ENCODE results near the gene CDH4. TPM values are rescaled to one million over a fixed set of nuclear protein-coding genes. Genes with fewer than 3 reads are reported as not detected.
"Not testable (repeated sequence)": the region's sequence is repeated elsewhere in the genome, so short reads cannot be mapped to it uniquely, and the experiment has no call there.

Gene CDH4
- total RNA-seq, 1 experiment from 2014 or later, result 25.0 TPM

DNA sequence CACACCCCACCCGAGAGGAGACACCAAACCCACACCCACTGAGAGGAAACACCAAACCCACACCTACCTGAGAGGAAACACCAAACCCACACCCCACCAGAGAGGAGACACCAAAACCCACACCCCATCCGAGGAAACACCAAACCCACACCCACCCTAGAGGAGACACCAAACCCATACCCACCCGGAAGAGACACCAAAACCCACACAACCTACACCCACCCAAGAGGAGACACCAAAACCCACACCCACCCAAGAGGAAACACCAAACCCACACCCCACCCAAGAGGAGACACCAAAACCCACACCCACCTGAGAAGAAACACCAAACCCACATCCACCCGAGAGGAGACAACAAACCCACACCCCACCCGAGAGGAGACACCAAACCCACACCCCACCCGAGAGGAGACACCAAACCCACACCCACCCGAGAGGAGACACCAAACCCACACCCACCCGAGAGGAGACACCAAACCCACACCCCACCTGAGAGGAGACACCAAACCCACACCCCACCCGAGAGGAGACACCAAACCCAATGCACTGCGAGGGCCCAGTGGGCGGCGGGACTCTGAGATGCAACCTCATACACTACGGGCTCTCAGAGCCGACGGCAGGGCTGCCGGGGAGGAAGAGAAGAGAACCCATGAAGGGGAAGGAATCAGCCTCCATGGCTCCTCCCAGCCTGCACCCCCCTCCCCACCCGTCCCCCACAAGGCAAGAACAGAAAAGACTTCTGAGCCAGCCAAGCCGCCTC lies 730.3 kb downstream of the CDH4 start:
- no peak for DNase-seq (ENCODE audit: unreplicated experiment)
- CTCF ChIA-PET, result no interaction called here
- Mint-ChIP-seq H3K27me3 (ENCODE audit: insufficient read depth, unreplicated experiment) (no peaks in the 10 kb centered on the region), H3K27ac (ENCODE audit: low read depth, unreplicated experiment) (no peak overlapping the region), H3K36me3 (ENCODE audit: insufficient read depth, unreplicated experiment) (peaks cover 19% of the 10 kb centered on the region), H3K4me1 (ENCODE audit: insufficient read depth, unreplicated experiment) (no peaks in the 10 kb centered on the region), H3K9me3 (ENCODE audit: unreplicated experiment) (no peaks in the 10 kb centered on the region), H3K4me3 (ENCODE audit: unreplicated experiment) (no peak overlapping the region)
- intact Hi-C loops (cut with micrococcal nuclease), result no loop called here
- no TSS peak for BruUV-seq (replicated peaks)
- TF ChIP-seq, protein P1, sequence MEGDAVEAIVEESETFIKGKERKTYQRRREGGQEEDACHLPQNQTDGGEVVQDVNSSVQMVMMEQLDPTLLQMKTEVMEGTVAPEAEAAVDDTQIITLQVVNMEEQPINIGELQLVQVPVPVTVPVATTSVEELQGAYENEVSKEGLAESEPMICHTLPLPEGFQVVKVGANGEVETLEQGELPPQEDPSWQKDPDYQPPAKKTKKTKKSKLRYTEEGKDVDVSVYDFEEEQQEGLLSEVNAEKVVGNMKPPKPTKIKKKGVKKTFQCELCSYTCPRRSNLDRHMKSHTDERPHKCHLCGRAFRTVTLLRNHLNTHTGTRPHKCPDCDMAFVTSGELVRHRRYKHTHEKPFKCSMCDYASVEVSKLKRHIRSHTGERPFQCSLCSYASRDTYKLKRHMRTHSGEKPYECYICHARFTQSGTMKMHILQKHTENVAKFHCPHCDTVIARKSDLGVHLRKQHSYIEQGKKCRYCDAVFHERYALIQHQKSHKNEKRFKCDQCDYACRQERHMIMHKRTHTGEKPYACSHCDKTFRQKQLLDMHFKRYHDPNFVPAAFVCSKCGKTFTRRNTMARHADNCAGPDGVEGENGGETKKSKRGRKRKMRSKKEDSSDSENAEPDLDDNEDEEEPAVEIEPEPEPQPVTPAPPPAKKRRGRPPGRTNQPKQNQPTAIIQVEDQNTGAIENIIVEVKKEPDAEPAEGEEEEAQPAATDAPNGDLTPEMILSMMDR (IDR thresholded peaks at IDR 0.05; ENCODE audit: unreplicated experiment), result no peak
- POLR2A ChIA-PET, result no interaction called here

DNA sequence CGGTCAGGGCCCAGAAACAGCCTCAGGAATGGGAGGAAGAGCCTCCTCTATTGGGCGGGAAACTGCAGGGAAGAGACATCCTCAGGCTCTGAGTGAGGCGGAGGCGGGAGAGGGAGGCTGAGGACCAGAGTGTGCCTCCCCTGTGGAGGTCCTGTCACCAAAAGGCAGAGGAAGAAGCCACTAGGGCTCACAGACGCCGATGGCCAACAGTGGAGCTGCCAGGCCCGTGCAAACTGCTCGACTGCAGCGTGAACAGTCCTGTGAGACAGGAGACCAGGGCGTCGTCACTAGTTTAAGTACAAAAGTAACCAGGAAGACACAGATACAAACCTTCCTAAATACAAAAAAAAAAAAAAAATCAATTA lies 730.9 kb downstream of the CDH4 start:
- peaks cover 19% of the 10 kb centered on the region for H3K36me3 Mint-ChIP-seq (ENCODE audit: insufficient read depth, unreplicated experiment)
- DNase-seq (ENCODE audit: unreplicated experiment), result no peak
- no TSS peak for BruUV-seq (replicated peaks)
- no peak overlapping the region for H3K27ac Mint-ChIP-seq (ENCODE audit: low read depth, unreplicated experiment)
- H3K9me3 Mint-ChIP-seq (ENCODE audit: unreplicated experiment), result no peaks in the 10 kb centered on the region
- H3K4me1 Mint-ChIP-seq (ENCODE audit: insufficient read depth, unreplicated experiment), result no peaks in the 10 kb centered on the region
- intact Hi-C loops (cut with micrococcal nuclease), result no loop called here
- TF ChIP-seq, protein P1 (IDR thresholded peaks at IDR 0.05; ENCODE audit: unreplicated experiment), result no peak
- H3K4me3 Mint-ChIP-seq (ENCODE audit: unreplicated experiment), result no peak overlapping the region
- CTCF ChIA-PET, result no interaction called here
- no peaks in the 10 kb centered on the region for H3K27me3 Mint-ChIP-seq (ENCODE audit: insufficient read depth, unreplicated experiment)
- POLR2A ChIA-PET, result interaction anchor here (0.6 kb wide), 1 partner anchor 142 kb away, joined by 4 read pairs; no protein-coding TSS in a partner anchor

DNA sequence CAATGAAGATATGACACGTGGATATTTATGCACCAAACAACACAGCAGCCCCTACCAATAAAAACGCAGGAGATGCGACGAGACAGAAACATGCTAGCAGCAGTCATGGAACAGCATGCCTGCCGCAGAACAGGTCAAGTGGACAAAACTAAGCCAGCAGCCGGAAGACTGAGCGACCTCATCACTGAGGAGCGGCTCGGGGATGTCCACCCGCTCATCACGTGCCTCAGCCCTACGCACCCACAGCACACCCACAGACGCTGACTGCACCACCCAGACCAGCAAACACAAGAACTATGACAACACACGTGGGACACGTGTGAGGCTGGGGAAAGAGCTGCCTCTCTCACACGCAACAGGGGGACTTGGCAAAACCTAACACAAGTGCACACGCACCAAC lies 731.9 kb downstream of the CDH4 start:
- no peak for DNase-seq (ENCODE audit: unreplicated experiment)
- no peak overlapping the region for H3K4me3 Mint-ChIP-seq (ENCODE audit: unreplicated experiment)
- BruUV-seq (replicated peaks), result no TSS peak
- H3K36me3 Mint-ChIP-seq (ENCODE audit: insufficient read depth, unreplicated experiment), result peaks cover 28% of the 10 kb centered on the region
- ChIA-PET CTCF (interaction anchor here (0.7 kb wide), 1 partner anchor 27 kb away, joined by 3 read pairs; no protein-coding TSS in a partner anchor), POLR2A (interaction anchor here (0.6 kb wide), 1 partner anchor 734 kb away, joined by 3 read pairs; no protein-coding TSS in a partner anchor)
- TF ChIP-seq, protein P1 (IDR thresholded peaks at IDR 0.05; ENCODE audit: unreplicated experiment), result no peak
- no peaks in the 10 kb centered on the region for H3K9me3 Mint-ChIP-seq (ENCODE audit: unreplicated experiment)
- H3K27me3 Mint-ChIP-seq (ENCODE audit: insufficient read depth, unreplicated experiment), result no peaks in the 10 kb centered on the region
- H3K27ac Mint-ChIP-seq (ENCODE audit: low read depth, unreplicated experiment), result no peak overlapping the region
- H3K4me1 Mint-ChIP-seq (ENCODE audit: insufficient read depth, unreplicated experiment), result no peaks in the 10 kb centered on the region
- intact Hi-C loops (cut with micrococcal nuclease), result no loop called here

DNA sequence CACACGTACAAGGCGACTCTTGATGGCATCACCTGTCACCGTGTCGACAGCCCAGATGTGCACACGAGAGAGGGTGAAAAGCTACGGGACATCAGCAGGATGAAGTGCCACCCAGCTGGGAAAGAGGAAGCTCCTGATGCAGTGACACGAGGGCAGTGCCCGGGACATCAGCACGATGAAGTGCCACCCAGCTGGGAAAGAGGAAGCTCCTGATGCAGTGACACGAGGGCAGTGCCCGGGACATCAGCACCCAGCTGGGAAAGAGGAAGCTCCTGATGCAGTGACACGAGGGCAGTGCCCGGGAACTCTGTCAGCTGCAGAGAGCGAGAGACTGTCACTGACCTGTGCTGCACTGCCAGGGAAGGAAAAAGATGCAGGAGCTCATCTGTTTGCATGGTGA lies 732.4 kb downstream of the CDH4 start:
- CTCF ChIA-PET, result interaction anchor here (0.7 kb wide), 1 partner anchor 27 kb away, joined by 3 read pairs; no protein-coding TSS in a partner anchor
- peaks cover 30% of the 10 kb centered on the region for H3K36me3 Mint-ChIP-seq (ENCODE audit: insufficient read depth, unreplicated experiment)

More for the DNA sequence above, 732.4 kb downstream of the CDH4 start:
- BruUV-seq (replicated peaks); H3K9me3 Mint-ChIP-seq (ENCODE audit: unreplicated experiment); intact Hi-C loops (cut with micrococcal nuclease); H3K4me3 Mint-ChIP-seq (ENCODE audit: unreplicated experiment); DNase-seq (ENCODE audit: unreplicated experiment); H3K4me1 Mint-ChIP-seq (ENCODE audit: insufficient read depth, unreplicated experiment); H3K27ac Mint-ChIP-seq (ENCODE audit: low read depth, unreplicated experiment); H3K27me3 Mint-ChIP-seq (ENCODE audit: insufficient read depth, unreplicated experiment): not testable (repeated sequence)
- POLR2A ChIA-PET, result interaction anchor here (0.6 kb wide), 1 partner anchor 734 kb away, joined by 3 read pairs; no protein-coding TSS in a partner anchor

All from MCF 10A (cell line).